ENCODE results near the gene TBC1D3L.
"Not testable (repeated sequence)": the region's sequence is repeated elsewhere in the genome, so short reads cannot be mapped to it uniquely, and the experiment has no call there.

Gene TBC1D3L

GRCh38 chr17:37988960-37989359 is at the start of gene TBC1D3L:
TBC1D3L (minus strand) TSS chr17:37989060; CDS start chr17:37987520, 1,540 bp downstream.
- DNase-seq = not testable (repeated sequence)

GRCh38 chr17:38003676-38004075 is 14.8 kb upstream of the TBC1D3L start, which contains the start of gene TBC1D3D:
TBC1D3D (plus strand) TSS chr17:38003976; CDS start chr17:38005561, 1,585 bp downstream.
- DNase-seq = not testable (repeated sequence)
